Prostate gland (tissue), 2 donors: ENCODE data around the gene JAGN1.

Experiments
- POLR2A ChIP-seq: fragments of 450-650 bp; IDR thresholded peaks from one replicate; pipeline ENCODE4 v1.6.1; 2016; ENCODE audit warnings: antibody characterized with exemption, mild to moderate bottlenecking
- TF ChIP-seq, protein P1 (sequence below), 4 experiments: fragments of 200-600 bp in 2 of 4; fragments of 450-650 bp in 2 of 4; sonication (generic) in 2 of 4; IDR thresholded peaks; 1 replicate in 3 of 4; 2 replicates in 1 of 4; pipeline ENCODE4 v1.5.1; 2016 to 2019; ENCODE audit warnings: antibody characterized with exemption in 4 of 4, mild to moderate bottlenecking in 2 of 4, moderate library complexity in 2 of 4

DNA sequence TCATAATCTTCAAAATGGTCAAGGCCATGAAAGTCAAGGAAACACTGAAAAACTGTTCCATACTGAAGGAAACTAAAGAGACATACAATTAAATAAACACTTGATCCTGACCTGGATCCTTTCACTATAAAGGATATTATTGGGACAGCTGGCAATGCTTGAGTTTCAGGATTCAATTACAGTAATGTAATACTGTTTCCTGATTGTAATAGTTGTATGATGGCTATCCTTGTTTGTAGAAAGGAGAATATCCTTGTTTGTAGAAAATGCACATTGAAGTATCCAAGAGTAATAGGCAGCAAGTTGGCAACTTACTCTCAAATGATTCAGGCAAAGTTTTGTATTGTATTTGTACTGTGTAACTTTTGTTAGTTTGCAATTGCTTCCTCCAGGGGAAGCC, 15.0 kb upstream of the JAGN1 start:
- TF ChIP-seq, protein P1, sequence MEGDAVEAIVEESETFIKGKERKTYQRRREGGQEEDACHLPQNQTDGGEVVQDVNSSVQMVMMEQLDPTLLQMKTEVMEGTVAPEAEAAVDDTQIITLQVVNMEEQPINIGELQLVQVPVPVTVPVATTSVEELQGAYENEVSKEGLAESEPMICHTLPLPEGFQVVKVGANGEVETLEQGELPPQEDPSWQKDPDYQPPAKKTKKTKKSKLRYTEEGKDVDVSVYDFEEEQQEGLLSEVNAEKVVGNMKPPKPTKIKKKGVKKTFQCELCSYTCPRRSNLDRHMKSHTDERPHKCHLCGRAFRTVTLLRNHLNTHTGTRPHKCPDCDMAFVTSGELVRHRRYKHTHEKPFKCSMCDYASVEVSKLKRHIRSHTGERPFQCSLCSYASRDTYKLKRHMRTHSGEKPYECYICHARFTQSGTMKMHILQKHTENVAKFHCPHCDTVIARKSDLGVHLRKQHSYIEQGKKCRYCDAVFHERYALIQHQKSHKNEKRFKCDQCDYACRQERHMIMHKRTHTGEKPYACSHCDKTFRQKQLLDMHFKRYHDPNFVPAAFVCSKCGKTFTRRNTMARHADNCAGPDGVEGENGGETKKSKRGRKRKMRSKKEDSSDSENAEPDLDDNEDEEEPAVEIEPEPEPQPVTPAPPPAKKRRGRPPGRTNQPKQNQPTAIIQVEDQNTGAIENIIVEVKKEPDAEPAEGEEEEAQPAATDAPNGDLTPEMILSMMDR (IDR thresholded peaks at IDR 0.05), result no peak
- no peak for TF ChIP-seq POLR2A
